Stromal cell of bone marrow (primary cell): ENCODE measurements around the gene CLEC20A.

Experiments
- DNase-seq: peaks from one replicate; pipeline ENCODE4 v3.0.0-alpha.2; 2012; ENCODE audit warnings: low read depth

The CLEC20A gene

GRCh38 chr1:178500091-178500770 lies 3.5 kb upstream of the CLEC20A start:
- DNase-seq, result no peak

GRCh38 chr1:178498896-178499675 lies 2.3 kb upstream of the CLEC20A start:
- no peak for DNase-seq

- no peak for DNase-seq
These were observed 1.2 kb upstream of the CLEC20A start for GRCh38 chr1:178497903-178498478.

- DNase-seq, result no peak
These were observed 889 bp downstream of the CLEC20A start for GRCh38 chr1:178495741-178496409.

GRCh38 chr1:178495158-178495557 lies 1.6 kb downstream of the CLEC20A start:
- no peak for DNase-seq

- no peak for DNase-seq
These were observed 2.2 kb downstream of the CLEC20A start for GRCh38 chr1:178494569-178494971.

- DNase-seq, result no peak
These were observed 3.4 kb downstream of the CLEC20A start for GRCh38 chr1:178493301-178493741.

GRCh38 chr1:178492341-178492740 lies 4.4 kb downstream of the CLEC20A start:
- no peak for DNase-seq

- DNase-seq, result no peak
These were observed 5.0 kb downstream of the CLEC20A start for GRCh38 chr1:178491721-178492120.

GRCh38 chr1:178490967-178491366 lies 5.8 kb downstream of the CLEC20A start:
- no peak for DNase-seq

- DNase-seq, result no peak
These were observed 6.6 kb downstream of the CLEC20A start for GRCh38 chr1:178490136-178490535.

GRCh38 chr1:178489399-178489798 lies 7.4 kb downstream of the CLEC20A start:
- DNase-seq, result no peak

GRCh38 chr1:178488393-178488792 lies 8.4 kb downstream of the CLEC20A start:
- DNase-seq, result no peak

GRCh38 chr1:178487070-178487615 lies 9.6 kb downstream of the CLEC20A start:
- DNase-seq, result no peak

GRCh38 chr1:178486100-178487069 lies 10.4 kb downstream of the CLEC20A start:
- DNase-seq, result no peak

GRCh38 chr1:178485541-178485981 lies 11.2 kb downstream of the CLEC20A start:
- DNase-seq, result no peak

GRCh38 chr1:178484698-178485225 lies 12.0 kb downstream of the CLEC20A start:
- DNase-seq, result no peak

GRCh38 chr1:178483251-178483957 lies 13.4 kb downstream of the CLEC20A start:
- DNase-seq, result no peak

GRCh38 chr1:178477841-178478240 lies 18.9 kb downstream of the CLEC20A start:
- DNase-seq, result no peak

- no peak for DNase-seq
These were observed 19.4 kb downstream of the CLEC20A start for GRCh38 chr1:178477373-178477772.
